Activated T-cell treated with anti-CD3 and anti-CD28 coated beads for 48 hours (primary cell): Measurements from ENCODE around the gene SFTPA2.
"Not testable (repeated sequence)": the region's sequence is repeated elsewhere in the genome, so short reads cannot be mapped to it uniquely, and the experiment has no call there.

ENCODE experiments used
- DNase-seq: peaks from one replicate; pipeline ENCODE4 v3.0.0-alpha.2; 2020; ENCODE audit warnings: low read depth

Gene SFTPA2

DNA sequence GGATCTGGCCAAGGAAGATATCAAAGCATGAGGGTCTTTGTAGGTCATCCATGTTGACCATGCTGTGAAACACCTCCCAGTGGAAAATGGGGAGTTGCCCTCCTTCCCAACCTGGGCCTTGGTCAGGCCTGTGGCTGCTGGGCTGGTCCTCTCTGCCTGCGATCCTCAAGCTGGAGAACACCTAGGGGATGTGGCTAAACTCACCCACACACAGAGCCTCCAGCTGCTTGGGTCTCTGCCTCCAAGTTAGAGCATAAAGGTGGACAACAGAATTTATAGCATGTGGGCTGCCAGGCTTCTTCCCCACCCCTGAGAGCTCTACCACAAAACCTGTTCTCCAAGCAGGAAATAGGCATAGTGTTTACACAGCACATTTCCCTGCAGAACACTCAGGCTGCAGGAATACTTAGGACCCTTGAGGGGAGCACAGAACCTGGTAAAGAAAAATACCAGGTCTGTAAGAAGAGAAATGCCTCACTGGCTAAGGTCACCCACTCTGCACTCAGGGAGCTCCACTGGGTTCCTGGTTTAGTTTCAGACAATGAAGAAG is at the start of gene SFTPA2:
SFTPA2 (minus strand) TSS at position 248 of the 550 bp plus-strand sequence. CDS start 924 bp downstream, outside the sequence.
- no peak for DNase-seq

DNA sequence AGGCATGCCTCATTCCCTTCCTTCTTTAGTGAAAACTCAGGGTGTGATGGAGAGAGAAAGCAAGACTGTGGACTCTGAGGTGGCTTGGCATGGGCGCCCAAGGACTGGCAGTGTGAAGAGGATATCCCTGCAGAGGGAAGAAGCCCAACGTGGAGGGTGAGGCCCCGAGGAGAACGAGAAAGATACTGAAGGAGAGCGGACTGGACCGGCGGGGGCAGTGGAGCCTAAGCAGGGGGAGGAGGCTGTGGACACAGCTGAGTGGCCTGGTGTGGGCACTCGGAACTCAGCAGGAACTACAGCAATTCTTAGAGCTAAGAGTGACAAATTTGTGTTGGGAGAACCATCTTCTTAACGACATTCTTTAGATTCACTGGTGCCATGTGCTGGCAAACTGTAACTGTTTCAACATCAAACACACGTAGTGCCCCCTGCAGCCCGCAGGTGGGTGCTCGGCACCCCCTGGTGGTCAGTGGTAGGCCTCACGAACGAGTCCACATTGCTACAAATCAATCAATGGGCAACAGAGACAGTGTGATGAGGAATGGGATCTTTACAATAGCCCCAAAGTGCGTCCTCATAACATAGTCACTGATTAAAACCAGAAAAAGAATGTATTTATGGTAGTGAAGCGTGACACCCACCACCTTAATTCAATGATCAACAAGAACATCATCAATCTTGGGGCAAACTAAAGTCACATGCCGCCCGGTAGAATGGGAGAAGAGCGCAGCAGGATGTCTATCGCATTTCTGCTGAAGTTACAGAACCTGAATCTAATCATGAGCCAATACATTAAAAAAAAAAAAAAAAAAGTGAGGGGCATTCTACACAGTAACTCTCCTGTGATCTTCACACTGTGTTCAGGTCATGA is 48.5 kb upstream of the SFTPA2 start:
- peak; percentile 47 for DNase-seq

DNA sequence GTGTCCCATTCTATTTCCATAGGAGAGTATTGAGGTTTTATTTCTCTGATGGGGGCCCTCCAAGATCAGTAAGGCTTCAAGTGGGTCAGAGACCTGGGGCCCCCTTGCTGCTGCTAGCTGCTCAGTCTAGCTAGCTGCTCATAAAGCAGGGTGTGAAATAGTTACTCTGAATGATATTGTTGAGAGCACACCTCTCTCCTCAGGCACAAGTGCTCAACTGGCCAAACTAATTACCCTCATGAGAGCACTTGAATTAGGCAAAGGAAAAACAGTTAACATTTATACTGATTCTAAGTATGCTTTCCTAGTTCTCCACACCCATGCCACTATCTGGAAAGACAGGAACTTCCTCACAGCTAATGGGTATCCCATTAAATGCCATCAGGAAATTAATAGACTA is 45.1 kb upstream of the SFTPA2 start:
- DNase-seq, result no peak

DNA sequence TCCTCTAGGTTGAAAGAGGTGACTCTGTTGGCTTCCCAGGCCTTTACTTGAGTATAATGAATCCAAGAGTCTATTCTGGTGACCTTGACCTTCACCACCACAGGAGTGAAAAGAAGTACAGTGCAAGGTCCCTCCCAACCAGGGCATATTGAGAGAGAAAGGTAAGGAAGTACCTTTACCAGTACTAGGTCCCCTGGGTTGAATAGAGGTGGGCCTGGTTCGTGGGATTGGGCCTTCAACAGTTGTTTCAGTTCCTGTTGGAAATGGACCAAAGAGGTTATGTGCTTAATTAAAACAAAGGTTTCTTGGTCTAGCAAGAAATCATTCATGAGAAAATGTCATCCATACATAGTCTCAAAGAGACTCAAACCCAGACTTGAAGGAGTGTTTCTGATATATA is 44.1 kb upstream of the SFTPA2 start:
- DNase-seq, result no peak

DNA sequence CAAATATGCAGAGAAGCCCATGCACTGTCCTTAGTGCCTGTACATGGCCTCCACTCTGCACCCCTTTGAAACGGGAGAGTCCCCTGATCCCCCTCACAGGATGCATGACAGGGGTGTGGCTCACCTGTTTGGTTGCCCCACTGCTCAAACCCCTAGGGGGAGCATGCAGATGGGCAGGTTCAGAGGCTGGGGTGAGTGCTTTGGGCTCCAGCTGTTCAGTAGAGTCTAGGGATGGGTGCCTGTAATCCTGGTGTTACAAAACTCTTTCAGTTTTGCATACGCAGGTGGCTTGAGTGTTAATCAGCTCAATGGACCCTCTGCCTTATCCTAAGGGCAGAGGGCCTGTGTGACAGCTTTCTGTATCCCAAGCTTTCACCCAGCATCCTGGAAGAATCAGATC is 42.7 kb upstream of the SFTPA2 start:
- DNase-seq, result no peak

DNA sequence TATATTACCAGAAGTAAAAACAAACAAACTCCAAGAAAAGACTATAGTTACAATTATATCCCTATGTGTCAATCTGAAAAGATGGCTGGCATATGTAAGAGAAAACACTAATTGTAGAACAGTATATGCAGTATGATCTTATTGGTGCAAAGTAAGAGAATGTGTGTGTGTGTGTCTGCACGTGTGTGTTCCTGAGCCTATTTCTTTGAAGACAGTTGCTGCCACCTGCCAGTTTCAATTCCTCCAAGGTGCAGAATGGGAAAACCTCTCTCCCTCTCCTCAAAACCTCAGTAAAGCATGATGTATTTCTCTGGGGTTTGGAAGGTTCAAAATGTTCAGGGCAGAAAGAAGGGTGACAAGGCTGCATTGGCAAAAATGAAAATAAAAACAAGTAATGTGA is 41.7 kb upstream of the SFTPA2 start:
- no peak for DNase-seq

DNA sequence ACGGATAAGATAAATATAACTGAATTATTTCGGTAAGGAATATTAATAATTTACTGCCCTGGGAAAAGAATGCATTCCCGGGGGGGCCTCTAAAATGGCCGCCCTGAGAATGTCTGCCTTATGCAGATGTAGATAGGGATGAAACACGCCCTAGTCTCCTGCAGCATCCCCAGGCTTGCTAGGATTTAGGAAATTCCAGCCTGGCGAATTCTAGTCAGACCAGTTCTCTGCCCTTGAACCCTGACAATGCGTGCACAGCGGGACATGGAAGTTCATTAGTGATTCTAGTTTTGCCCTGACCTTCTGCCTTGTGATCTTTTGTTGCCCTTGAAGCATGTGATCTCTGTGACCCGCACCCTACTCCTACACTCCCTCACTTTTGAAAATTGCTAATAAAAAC is 39.4 kb upstream of the SFTPA2 start:
- not testable (repeated sequence) for DNase-seq

DNA sequence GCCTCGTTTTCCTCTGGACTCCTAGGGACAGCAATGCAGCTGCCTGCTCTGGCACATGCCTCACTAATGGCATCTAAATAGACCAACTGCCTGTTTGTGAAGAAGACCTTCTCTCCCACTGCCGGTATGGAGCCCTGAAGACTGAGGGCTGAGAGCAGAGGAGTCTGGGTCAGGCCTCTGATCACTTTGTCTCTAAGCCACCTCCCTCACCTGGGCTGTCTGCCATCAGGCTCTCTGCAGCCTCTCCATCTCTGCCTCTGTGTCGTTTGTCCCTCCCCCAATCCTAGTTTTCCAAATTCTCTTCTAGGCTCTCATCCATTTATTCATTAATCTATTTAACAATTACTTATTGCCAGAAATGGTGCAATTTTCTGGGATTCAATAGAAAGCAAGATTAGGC is 35.3 kb upstream of the SFTPA2 start:
- DNase-seq, result no peak

DNA sequence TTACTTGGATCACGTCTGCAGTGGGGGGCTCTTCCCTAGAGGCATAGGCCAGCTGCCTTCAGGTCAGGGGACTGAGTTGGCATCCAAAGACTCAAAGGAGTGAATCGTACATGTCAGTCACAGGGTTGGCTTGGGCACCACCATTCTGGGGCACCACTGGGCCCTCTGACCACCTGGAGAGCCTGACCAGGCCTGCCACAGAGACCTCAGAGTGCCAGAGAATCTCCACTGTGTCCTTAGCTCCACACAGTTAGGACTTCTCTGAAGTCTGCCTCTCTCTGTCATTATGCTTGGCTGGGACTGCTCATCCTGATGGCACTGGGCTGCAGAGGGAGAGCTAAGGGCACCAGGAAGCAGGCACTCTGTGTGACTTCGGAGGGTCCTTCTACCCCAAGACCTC is 34.4 kb upstream of the SFTPA2 start:
- not testable (repeated sequence) for DNase-seq

DNA sequence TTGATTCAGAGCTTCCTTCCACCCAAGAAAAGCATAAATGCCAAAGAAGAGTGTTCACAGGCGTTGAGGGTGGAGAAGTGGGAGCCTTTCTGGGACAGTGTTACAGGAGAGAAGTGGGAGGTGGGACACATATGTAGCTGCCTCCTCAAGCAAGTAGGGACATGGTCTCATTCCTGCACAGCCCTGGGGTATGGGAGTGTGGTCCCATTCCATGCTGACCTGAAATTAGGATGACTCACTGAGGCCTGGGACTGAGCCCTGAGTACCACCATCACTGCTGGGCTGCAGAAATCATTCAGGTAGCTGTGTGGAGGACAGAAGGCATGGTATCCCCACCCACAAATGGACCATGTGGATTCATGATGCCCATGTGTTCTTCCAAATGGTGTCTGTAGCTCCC is 33.2 kb upstream of the SFTPA2 start:
- DNase-seq, result no peak

DNA sequence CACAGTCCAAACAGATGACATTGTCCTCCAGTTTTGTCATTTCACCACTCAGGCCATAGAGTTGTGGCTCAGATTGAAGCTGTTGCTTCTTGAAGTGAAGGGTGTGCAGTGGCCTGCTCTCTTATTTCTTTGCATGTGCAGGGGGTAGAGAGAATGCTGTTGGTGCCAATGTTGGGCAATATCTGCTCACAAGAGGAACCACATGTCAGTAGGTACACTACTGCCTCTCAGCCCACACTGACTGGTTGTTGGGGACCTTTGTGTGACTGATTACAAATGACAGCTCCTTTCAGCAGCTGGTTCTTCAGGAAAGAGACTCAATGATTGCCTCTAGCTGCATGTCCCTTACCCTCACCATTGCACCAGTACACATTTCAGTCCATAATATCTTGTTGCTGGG is 28.6 kb upstream of the SFTPA2 start:
- no peak for DNase-seq

DNA sequence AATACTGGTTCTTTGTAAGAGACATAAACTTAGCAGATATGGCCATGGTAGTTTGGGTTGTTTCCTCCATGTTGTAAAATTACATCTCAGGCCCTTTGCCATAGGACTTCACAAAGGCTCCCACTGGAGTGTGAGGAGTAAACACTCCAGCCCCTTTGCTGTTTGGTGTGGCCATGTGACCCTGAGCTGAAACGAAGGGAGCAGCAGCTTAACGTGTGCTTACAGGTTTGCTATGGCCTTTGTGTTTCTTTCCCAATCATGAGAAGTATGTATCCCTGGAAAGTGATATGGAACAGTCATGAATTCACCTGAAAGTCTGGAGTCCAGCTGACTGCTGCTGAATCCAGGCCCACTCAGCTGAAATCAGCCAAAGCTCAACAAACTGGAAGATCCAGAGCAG is 26.7 kb upstream of the SFTPA2 start:
- DNase-seq, result no peak

DNA sequence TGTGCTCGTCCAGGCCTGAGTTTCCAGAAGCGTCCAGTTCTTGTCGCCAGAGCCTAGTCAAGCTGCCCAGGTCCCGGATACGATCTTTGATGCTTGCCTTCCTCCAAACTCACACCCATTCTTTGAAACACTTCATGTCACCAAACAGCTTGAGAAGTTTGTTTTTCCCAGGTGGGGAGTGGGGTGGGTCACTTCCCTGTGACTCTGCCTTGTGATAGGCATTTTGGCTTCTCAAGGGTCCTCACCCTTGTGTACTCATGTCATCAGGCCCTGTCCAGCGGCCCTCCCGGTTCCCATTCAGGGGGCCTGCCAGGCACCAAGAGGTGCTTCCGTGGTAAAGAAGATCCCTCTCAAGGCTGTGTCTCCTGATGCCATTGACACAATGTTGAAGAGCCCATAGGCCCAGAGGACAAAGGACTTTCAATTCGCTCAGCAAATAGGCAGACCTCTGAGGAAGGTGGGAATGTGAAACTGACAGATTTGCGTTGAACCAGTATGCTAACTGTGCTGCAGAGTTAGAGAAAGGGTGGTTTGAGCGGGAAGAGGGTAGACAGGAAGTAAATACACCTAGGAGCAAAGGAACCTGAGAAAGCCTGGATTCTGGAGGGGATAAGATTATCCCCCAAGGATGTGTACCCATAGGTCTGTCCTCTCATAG is 25.8 kb upstream of the SFTPA2 start:
- no peak for DNase-seq

DNA sequence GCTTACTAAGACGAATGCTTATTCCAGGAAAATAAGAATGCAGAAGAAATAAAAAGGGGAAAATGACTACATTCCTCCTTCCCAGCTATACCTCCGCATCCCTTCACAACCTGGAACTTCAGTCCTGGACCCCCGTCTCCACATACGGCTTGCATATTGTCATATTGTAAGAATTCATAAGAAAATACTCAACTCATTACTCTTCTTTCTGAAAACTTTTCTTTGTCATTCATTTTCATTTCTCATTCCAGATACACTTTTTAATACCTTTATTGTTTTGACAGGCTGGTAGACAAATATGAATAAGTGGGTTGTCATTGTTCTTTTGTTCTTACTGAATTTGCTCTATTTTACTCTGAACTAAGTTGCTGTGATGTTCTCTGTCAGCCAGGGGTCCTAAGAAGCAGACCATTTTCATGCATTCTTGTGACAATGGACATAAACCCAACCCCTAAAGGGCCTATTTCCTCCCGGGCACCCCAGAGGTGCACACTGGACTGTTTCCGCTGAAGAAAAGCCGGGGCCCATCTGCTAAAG is 23.3 kb upstream of the SFTPA2 start:
- DNase-seq, result no peak

DNA sequence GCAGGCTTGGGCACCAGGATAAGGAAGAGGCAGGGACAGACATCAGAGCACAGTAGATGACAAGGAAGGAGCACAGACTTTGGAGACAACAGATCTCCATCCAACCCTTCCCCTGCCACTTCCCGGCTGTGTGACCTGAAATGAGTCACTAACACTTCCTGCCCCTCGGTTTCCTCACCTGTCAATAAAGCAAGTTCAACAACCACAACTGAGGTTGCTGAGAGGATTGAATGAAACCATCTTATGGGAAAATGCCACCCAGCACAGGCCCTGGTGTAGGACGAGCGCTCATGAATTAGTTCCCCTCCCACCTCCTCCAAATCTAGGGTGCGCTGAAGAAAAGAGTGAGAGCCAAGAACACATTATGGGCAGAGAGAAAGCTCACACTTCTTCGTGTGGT is 22.7 kb upstream of the SFTPA2 start:
- DNase-seq, result not testable (repeated sequence)

DNA sequence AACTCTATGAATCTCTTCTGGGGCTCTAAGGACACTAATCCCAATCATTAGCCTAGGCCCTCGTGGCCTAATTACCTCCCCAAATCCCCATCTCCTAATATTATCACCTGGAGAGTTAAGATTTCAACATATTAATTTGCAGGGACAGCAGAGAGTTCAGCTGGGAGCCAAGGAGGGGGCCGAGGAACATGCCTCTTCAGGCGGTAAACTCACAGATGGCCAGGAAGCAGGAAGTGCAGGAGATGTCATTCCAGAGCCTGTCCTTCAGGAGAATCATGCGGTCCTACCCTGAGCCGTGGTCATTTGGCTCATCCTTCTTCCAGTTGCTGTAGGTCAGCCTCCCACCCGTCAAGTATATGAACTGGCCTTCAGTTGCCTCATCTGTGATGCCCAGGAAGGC is 21.9 kb upstream of the SFTPA2 start:
- DNase-seq, result no peak

DNA sequence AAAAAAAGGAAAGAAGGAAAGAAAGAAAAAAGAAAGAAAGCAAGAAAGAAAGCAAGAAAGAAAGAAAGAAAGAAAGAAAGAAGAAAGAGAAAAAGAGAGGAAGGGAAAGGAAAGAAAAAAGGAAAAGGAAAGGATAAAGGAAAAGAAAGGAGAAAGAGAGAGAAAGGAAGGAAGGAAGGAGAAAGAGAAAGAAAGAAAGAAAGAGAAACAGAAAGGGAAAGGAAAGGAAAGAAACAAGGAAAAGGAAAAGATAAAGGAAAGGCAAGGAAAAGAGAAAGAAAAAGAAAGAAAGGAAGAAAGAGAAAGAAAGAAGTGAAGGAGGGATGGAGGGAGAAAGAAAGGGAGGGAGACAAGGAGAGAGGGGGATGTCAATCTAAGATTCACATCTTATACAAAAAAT is 20.8 kb upstream of the SFTPA2 start:
- no peak for DNase-seq

DNA sequence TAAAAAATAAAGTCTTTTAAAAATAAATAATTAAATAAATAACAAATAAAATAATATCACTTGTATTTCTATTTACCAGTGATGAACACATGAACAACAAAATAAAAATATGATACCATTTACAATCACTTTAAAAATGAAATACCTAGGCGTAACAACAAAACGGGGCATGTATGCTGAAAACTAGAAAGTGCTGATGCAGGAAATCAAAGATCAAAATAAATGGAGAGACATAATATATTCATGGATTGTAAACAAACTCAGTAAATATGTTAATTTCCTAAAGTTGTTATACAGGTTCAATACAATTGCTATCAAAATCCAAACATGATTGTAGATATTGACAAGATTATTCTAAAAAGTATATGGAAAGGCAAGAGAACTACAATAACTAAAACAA is 19.2 kb upstream of the SFTPA2 start:
- DNase-seq, result no peak

DNA sequence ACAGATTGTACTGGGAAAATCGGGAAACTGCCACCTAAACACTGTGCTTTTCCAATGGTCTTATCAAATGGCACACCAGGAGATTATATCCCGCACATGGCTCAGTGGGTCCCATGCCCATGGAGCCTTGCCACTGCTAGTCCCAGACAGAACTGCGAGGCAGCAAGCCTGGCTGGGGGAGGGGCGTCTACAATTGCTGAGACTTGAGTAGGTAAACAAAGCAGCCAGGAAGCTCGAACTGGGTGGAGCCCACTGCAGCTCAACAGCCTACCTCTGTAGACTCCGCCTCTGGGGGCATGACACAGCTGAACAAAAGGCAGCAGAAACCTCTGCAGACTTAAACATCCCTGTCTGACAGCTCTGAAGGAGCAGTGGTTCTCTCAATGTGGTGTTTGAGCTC is 10.4 kb upstream of the SFTPA2 start:
- not testable (repeated sequence) for DNase-seq

DNA sequence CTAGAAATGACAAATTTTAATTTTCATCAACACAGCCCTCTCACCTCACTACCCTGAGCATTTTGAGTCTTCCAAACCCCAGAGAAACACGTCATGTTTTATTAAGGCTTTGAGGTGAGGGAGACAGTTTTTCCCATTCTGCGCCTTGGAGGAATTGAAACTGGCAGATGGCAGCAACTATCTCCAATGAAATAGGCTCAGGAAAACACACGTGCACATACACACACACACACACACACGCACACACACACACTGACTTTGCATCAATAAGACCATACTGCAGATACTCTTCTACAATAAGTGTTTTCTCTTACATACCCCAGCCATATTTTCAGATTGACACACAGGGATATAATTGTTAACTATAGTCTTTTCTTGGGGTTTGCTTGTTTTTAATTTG is 3.2 kb upstream of the SFTPA2 start:
- DNase-seq, result no peak

DNA sequence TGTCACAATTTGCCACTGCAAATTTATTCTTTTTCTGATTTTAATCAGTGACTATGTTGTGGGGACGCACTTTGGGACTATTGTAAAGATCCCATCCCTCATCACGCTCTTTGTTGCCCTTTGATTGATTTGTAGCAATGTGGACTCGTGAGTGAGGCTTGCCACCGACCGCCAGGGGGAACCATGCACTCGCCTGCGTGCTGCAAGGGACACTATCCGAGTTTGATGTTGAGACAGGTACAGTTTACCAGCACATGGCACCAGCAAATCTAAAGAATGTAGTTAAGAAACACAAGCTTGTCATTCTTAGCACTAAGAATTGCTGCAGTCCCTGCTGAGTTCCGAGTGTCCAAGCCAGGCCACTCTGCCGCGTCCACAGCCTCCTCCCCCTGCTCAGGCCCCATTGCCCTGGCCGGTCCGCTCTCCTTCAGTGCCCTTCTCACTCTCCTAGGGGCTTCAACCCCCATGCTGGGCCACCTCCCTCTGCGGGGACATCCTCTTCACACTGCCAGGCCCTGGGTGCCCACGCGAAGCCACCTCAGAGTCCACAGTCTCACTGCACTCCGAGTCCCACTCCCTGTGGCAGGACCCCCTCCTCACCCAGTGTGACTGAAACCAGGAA is 2.0 kb upstream of the SFTPA2 start:
- DNase-seq, result peak; percentile 43

DNA sequence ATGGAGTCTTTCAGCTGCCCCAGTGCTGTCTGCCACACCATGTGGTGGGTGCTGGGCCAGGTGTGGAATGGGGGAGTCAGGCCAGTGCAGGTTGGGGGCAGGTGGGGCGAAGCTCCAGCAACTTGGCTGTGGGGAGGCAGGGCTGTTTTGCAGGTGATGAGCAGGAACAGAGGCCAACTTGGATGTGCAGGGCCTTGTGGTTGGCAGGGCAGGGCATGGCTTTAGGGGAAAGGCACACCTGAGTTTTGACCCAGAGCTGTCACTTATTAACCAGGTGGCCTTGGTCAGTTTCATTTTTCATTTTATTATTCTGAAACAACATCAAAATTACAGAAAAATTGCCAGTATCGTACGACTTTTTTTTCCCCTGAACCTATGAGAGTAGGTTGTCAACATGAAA is 1.1 kb upstream of the SFTPA2 start:
- DNase-seq, result no peak

DNA sequence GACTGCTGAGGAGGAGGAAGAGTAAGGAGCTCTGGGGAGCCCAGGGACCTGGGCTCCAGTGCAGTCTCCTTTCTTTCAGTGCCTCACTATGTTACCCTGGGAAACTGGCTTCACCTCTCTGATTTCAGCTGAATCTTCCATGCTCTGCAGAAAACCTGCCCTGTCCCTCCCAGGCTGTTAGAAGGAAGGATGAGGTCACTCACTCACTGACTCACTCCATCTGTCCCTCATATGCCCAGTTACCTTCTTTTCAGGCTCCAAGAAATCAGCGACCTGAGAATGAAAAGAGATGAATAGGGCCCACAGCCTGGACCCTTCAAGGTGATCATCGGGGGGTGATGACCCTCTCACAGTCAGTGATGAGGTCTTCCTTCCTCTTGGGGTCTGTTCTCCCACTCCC is 481 bp downstream of the SFTPA2 start:
- DNase-seq, result no peak
